GM12801 (cell line): ENCODE measurements around the gene RPL32.

Source experiments
- CTCF ChIP-seq: IDR thresholded peaks from one replicate; pipeline ENCODE4 v1.5.1; 2011; ENCODE audit warnings: control low read depth; ENCODE audit not compliant: insufficient read length; ENCODE audit errors: extremely low read depth

RPL32 gene

GRCh38 chr3:12884186-12884680 is 42.9 kb upstream of the RPL32 start:
- no peak for TF ChIP-seq CTCF

GRCh38 chr3:12882336-12883310 is 41.3 kb upstream of the RPL32 start:
- TF ChIP-seq CTCF = no peak

GRCh38 chr3:12879191-12879815 is 37.9 kb upstream of the RPL32 start:
- no peak for TF ChIP-seq CTCF

- TF ChIP-seq CTCF = no peak
Observed at GRCh38 chr3:12878141-12878574, 36.8 kb upstream of the RPL32 start.

GRCh38 chr3:12877040-12877439 is 35.7 kb upstream of the RPL32 start:
- no peak for TF ChIP-seq CTCF

- no peak for TF ChIP-seq CTCF
Observed at GRCh38 chr3:12875857-12876836, 34.8 kb upstream of the RPL32 start.
